Stimulated activated CD8-positive, alpha-beta memory T cell treated with anti-CD3 and anti-CD28 coated beads, Interleukin-7, amount 100 ng/mL, for 1 hour (primary cell): ENCODE data around the gene ADAMTSL3.

Experiments
- DNase-seq, 2 donors: peaks; one replicate each; pipeline ENCODE4 v3.0.0-alpha.2; 2020; ENCODE audit warnings: low read depth in 2 of 2

ADAMTSL3 gene

DNA sequence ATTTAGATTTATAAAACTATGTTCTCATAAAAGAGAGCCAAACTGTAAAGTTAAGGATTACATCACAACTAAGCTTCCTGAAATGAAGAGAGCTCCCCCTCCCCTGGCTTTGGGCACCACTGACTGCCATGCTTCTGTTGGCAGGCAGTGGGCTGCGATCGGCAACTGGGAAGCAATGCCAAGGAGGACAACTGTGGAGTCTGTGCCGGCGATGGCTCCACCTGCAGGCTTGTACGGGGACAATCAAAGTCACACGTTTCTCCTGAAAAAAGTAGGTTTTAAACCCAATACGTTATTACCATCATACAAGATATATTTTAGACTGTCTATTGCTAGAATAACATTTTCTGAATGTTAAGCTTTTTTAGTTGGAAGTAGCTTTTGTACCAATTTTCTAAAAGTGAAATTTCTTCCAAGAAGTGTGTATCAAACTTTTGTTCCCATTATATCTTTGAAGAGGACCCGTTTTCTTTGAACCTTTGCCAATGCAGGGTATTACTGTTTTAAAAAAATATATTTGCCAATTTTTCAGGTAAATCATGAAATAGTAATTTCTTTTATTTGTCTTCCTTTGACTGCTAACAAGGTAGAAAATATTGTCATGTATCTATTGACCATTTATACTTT is 184.1 kb downstream of the ADAMTSL3 start:
- no peak for DNase-seq

- DNase-seq = no peak
These were observed 184.8 kb downstream of the ADAMTSL3 start for GRCh38 chr15:83838763-83839162.

DNA sequence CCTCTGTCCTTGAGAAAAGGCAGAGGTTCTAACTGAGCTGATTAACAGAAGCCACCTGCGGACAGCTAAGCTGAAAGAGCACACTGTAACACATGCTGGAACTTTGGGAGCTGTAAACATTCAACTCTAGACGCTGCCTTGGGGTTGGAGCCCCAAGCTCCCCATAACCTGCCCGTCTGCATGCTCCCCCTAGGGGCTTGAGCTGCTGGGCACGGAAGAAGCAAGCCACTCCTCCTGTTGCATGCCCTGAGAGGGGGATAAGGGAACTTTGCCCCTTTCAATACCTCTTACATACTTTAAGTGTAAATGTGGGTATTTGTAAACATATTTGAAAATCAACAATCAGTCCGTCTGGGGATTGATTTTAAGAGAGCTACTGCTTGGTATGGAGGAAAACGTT is 188.4 kb downstream of the ADAMTSL3 start:
- DNase-seq = no peak

- DNase-seq = no peak
These were observed 189.5 kb downstream of the ADAMTSL3 start for GRCh38 chr15:83843471-83843871.

DNA sequence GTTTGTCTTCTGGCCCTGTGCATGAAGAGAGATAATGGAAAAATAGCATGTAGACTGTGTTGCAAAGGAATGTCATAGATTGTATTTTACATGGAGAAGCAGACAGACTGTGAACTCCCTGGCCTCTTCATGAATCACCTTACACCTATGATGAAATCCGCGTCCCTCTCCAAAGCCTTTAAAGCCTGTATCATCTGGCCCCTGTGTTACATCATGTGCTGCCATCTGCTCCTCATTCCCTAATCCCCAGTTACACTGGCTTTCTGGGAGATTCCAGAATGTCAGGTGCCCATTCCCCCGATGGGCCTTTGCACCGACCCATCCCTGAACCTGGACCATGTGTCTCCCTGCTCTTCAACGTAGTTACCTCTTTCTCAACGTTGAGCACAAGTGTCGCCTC is 190.8 kb downstream of the ADAMTSL3 start:
- DNase-seq = no peak

- DNase-seq = no peak
These were observed 191.3 kb downstream of the ADAMTSL3 start for GRCh38 chr15:83845230-83845629.

GRCh38 chr15:83846847-83847246 is 192.9 kb downstream of the ADAMTSL3 start:
- DNase-seq = no peak

DNA sequence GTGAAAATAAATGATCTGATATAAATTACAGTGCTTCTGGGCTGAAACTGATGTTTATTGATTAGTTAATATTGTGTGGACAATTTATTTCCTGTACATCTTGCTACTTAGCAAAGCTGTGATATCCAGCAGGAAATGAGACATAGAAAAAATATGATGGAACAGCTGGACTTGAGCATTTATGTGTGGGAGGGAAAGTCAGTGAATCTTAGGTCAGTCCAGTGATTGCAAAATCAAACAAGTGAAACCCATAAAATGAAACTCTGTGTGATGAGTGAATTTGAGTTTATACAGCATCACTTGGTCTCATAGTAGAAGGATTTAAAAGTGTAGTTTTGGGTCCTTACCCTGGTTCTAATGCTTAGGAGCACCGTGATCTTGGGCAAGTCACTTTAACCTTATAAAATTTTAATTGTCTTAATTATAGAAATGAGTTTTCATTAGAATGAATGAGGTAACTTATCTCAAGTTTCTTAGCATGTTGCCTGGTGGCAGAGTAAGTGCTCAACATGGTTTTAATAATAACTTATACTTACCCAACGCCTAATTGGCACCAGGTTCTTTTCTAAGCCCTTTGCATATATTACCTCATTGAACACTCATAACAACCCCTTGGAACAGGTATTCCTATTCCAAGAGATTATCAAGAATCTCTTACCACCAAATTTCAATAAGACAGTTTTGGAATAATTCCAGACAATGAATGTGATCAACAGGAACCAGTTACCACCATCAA is 194.6 kb downstream of the ADAMTSL3 start:
- no peak for DNase-seq

DNA sequence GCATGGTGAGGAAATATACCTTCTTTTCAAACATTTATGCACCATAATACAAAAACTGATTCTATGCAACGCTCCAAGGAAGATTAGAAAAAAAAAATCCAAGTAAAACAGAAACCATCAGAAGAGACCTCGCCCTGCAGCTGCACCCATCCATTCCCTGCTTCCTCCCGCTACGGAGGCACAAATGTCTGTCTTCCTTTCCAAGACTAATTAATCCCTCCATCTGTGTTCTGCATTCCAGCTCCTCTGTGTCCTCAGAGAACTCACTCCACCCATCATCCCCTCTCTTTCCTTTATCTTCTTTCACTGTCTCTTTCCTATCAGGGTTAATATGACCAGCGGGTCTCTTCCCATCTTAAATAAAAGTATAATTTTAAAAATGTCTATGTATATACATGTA is 196.1 kb downstream of the ADAMTSL3 start:
- no peak for DNase-seq

GRCh38 chr15:83850501-83851245 is 196.8 kb downstream of the ADAMTSL3 start:
- DNase-seq = no peak

DNA sequence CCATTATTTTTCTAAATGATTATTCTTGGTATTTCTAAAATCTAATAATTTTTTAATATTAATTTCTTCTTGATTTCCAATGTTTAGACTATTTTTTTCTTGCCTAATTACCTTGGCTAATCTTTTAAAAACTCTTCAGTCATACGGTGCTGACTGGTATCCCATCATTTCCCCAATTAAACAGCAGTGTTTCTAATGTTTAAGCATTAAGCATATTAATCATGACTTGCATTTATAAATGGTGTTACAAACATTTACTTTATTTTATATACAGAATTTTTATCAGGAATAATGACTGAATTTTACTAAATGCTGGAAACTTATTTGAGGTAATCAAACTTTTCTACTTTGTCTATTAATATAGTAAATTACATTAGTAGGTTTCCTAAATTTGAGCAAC is 199.3 kb downstream of the ADAMTSL3 start:
- no peak for DNase-seq

- DNase-seq = no peak
These were observed 200.4 kb downstream of the ADAMTSL3 start for GRCh38 chr15:83854321-83854720.

DNA sequence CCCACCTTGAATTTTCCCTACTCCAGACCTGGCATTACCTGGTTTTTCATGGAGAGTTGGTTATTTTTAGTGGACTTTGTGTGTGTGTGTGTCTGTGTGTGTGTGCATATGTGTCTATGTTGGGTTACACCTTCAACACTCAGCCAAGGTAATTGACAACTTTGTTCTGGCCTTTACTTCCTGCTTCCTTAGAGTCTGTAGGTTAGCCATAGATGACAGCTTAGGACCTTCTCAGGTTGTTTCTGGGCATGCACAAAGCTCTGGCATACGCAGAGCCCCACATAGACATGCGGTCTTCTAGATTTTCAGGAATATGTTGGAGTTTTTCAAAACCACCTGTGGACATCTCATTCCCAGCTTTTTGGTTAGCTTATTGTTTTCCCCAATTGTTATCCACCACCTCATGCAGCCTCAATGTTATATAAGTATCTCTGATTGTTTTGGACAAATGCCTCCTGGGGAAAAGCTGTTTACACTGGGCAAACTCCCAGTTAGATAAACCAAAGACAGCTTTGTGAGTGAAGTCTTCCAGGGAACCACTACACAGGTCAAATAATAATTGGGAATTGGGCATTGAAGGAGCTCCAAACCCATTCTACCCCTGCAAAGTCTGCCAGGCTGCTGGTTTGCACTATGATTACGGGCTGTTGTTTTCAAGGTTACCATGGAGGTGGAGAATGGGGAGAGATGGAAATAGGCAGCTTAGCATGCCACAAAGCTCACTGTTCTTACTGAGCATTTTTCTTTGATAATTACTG is 201.2 kb downstream of the ADAMTSL3 start:
- no peak for DNase-seq

DNA sequence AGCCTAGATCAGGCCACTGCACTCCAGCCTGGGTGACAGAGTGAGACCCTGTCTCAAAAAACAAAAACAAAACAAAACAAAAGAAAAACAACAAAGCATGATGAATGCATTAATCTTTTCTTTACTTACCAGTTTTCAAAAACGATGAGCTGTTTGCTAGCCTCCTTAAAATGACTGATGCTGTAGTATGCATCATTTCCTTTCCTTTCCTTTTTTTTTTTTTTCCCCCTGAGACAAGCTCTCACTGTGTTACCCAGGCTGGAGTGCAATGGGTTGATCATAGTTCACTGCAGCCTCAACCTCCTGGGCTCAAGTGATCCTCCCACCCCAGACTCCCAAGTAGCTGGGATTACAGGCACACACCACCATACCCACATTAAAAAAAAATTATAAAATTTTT is 202.0 kb downstream of the ADAMTSL3 start:
- DNase-seq = no peak

DNA sequence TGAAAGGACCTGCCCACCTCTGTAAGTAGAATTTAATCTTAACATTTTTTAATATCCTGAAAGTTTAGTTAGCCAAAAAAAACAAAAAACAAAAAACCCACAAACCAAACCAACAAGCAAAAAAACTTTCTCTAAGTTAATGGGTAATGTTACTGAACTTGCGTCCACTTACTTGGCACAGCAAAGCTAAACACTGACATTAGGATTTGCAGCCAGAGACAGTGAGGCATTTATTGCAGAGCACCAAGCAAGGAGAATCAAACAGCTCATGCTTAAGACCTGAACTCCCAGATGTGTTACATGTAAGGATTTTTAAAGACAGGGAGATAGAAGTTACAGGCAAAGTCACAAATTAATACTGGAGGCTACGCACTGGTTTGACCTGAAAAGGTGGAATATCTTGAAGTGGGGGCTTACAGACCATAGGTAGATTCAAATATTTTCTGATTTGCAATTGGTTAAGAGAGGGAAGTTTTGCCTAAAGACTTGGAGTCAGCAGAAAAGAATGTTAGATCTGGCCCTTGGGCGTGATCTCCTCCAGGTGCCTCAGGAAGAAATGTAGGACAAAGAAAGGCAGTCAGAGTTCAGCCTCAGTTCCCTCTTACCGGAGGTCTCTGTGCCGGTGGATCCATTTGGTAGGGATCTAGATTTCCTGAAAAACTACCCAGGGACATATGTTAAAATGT is 205.0 kb downstream of the ADAMTSL3 start:
- no peak for DNase-seq

DNA sequence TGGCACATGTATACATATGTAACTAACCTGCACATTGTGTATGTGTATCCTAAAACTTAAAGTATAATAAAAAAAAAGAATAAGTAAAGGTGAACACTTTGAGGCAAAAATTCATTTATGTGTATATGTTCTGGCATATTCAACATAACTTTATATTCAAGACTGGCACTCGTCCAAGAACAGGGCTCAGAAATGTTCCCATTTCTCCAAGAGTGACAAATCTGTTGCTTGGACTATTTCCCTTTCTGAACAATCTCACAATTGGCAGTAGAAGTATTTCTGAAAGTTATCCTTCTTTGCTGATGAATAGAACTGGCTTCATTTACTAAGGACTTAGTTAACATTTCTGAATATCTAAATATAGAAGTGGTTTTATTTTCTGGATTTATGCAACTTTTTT is 212.8 kb downstream of the ADAMTSL3 start:
- no peak for DNase-seq

DNA sequence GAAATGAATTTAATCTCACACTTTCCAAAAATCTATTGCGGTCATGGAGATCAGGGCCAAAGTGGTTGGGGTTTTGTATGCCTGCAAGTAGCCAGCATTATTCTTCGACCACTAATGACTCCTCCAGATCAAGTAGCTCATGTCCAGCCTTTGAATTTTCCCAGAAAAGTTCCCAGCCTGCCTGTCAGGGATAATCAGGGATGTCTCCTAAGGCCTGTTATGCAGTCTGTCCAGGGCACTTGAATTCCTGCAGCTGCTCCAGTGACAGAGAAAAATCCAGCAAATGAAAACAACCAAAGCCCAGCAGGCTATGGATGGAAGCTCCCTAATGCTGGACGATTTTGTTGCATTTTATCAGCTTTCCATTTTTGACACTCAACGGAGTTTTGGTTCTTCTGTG is 215.4 kb downstream of the ADAMTSL3 start:
- DNase-seq = no peak

DNA sequence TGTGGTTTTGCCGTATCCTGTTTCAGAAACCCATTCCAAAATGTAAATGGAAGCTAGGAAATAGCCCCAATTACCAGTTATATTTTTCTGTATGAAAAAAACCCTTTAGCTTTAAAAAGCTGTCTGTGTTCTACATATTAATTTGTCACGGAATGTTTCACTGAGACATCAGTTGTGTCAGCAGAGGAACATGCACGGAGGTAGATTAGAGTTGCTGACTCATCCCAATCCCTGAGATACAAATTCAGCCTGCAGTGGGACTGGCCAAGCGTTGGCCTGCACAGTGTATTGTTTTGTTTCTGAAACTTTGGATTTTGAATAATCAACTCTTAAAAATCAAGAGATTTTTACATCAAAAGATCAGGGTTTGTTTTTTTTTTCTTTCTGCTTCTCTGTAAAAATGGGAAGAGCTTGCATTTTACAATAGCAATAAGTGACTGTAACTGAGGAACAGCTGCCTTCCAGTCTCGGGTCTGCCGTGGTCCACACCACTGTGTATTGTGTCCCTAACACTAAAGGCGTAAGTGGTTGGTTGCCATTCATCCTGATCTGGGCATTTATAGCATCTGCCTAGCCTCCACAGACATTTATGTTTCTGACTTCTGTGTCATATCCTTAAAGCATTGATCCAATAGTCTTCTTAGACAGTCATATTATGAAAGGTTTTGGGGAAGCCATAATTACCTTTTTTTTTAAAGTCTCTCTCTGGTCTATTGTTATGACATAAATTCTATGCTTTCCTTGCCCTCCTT is 218.1 kb downstream of the ADAMTSL3 start:
- DNase-seq = no peak

DNA sequence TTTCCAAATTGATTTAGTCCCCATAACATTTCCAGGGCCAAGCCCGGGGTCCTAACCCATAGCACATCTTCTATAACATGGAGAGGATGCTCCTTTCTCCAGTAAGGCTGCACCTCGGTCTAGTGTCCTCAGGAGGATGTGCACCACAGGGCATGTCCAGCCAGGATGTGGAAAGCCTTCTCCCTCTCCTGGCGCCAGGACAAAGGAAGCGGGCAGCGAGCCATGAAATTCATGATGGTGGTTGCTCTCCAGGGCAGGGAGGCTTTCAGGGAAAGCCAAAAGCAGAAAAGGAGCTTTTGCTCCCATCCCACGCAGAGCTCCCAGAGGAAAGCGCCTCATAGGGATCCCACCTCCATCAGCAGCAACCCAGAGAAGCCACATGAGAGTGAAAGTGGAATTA is 220.0 kb downstream of the ADAMTSL3 start:
- DNase-seq = no peak

DNA sequence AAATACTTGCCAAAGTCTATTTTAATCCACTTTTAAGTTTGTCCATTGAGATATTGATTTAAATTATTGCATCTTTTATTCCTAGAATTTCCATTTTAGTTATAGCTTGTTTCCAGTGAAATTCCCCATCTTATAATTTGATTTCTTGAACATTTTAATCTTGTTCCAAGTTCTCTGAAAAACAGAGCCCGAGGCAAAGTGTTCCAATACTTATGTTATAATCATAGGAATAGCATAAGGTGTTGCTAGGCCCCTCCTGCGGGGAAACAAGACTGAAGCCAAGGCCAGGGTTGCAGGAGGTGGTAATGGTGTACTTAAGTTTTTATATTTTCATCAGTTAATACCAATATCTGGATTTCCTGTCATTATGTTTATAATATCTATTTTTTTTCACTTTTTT is 226.6 kb downstream of the ADAMTSL3 start:
- DNase-seq = no peak

- DNase-seq = no peak
These were observed 227.2 kb downstream of the ADAMTSL3 start for GRCh38 chr15:83881156-83881555.
